DMS53 treated with DMSO at 0.1 percent for 48 hours (cell line): ENCODE results near the gene LRRC3B.

Experiments used
- DNase-seq: peaks from one replicate; lab custom pipeline; 2025; ENCODE audit not compliant: unreplicated experiment; lab: John Stamatoyannopoulos, UW

The LRRC3B gene

GRCh38 chr3:26704736-26705135, 82.2 kb downstream of the LRRC3B start:
- no peak for DNase-seq

- no peak for DNase-seq
Measured at GRCh38 chr3:26708501-26708900, 85.9 kb downstream of the LRRC3B start.

- DNase-seq, result peak; percentile 34
Measured at GRCh38 chr3:26712211-26713026, 89.8 kb downstream of the LRRC3B start.

- DNase-seq, result no peak
Measured at GRCh38 chr3:26713091-26713490, 90.5 kb downstream of the LRRC3B start.

- no peak for DNase-seq
Measured at GRCh38 chr3:26714485-26714884, 91.9 kb downstream of the LRRC3B start.

GRCh38 chr3:26715431-26715830, 92.9 kb downstream of the LRRC3B start:
- DNase-seq, result no peak

- DNase-seq, result no peak
Measured at GRCh38 chr3:26718315-26718714, 95.7 kb downstream of the LRRC3B start.

GRCh38 chr3:26719134-26719533, 96.6 kb downstream of the LRRC3B start:
- no peak for DNase-seq

GRCh38 chr3:26721047-26721446, 98.5 kb downstream of the LRRC3B start:
- no peak for DNase-seq

- no peak for DNase-seq
Measured at GRCh38 chr3:26731843-26732242, 109.3 kb downstream of the LRRC3B start.

GRCh38 chr3:26750263-26750662, 127.7 kb downstream of the LRRC3B start:
- no peak for DNase-seq

GRCh38 chr3:26752466-26752865, 129.9 kb downstream of the LRRC3B start:
- DNase-seq, result no peak

GRCh38 chr3:26753095-26753494, 130.5 kb downstream of the LRRC3B start:
- no peak for DNase-seq

GRCh38 chr3:26757978-26758377, 135.4 kb downstream of the LRRC3B start:
- DNase-seq, result no peak
